ENCODE results near the gene ZNF629. TPM values are rescaled to one million over a fixed set of nuclear protein-coding genes. Genes with fewer than 3 reads are reported as not detected.
A peak's percentile ranks its signal among the peaks of the same experiment; 100 is the strongest.

Gene ZNF629
- total and polyA plus RNA-seq, 2 experiments from 2014 or later, result 7.7 to 15.6 TPM

- H3K27ac ChIP-seq, result no peak overlapping the region
- H3K4me1 ChIP-seq (ENCODE audit: insufficient read depth), result peaks cover 7% of the 10 kb centered on the region
- TF ChIP-seq EZH2 (IDR thresholded peaks at IDR 0.05; ENCODE audit: borderline replicate concordance) (no peak), CTCF (IDR thresholded peaks at IDR 0.05; ENCODE audit: poor library complexity) (no peak), EZH2phosphoT487 (IDR thresholded peaks at IDR 0.05; ENCODE audit: low read depth, severe bottlenecking, unreplicated experiment) (no peak)
- H3K9me2 ChIP-seq (replicated peaks; ENCODE audit: insufficient read depth), result no peaks in the 10 kb centered on the region
- no peaks in the 10 kb centered on the region for H4K20me1 ChIP-seq (ENCODE audit: insufficient read depth, poor library complexity, severe bottlenecking)
- no peaks in the 10 kb centered on the region for H3K36me3 ChIP-seq (replicated peaks; ENCODE audit: insufficient read depth, low read depth)
- no peak overlapping the region for H3K4me3 ChIP-seq
- H3K27me3 ChIP-seq, result no peaks in the 10 kb centered on the region
- WGBS (ENCODE audit: low lambda C conversion rate, missing lambda C conversion rate), result 100% methylated on average over 5 of the region's 5 CpGs
- no peak overlapping the region for H3K4me2 ChIP-seq
- no peak overlapping the region for H2AFZ ChIP-seq
- peaks cover 2% of the 10 kb centered on the region for H3K79me2 ChIP-seq
- no peaks in the 10 kb centered on the region for H3K9me3 ChIP-seq (ENCODE audit: low read depth)
- DNase-seq (ENCODE audit: low spot score), result no peak
These were observed 21.1 kb upstream of the ZNF629 start for GRCh38 chr16:30808146-30808545.

GRCh38 chr16:30805370-30806169 is 18.6 kb upstream of the ZNF629 start:
- TF ChIP-seq EZH2phosphoT487 (IDR thresholded peaks at IDR 0.05; ENCODE audit: low read depth, severe bottlenecking, unreplicated experiment) (no peak), CTCF (IDR thresholded peaks at IDR 0.05; ENCODE audit: poor library complexity) (no peak), EZH2 (IDR thresholded peaks at IDR 0.05; ENCODE audit: borderline replicate concordance) (no peak)
- no peaks in the 10 kb centered on the region for H3K27me3 ChIP-seq
- peak overlapping the region; percentile 96 for H3K27ac ChIP-seq
- peak; percentile 93 for DNase-seq (ENCODE audit: low spot score)
- H3K79me2 ChIP-seq, result peaks cover 2% of the 10 kb centered on the region
- H3K4me2 ChIP-seq, result peak overlapping the region; percentile 92
- H3K9me2 ChIP-seq (replicated peaks; ENCODE audit: insufficient read depth), result no peaks in the 10 kb centered on the region
- H3K36me3 ChIP-seq (replicated peaks; ENCODE audit: insufficient read depth, low read depth), result no peaks in the 10 kb centered on the region
- H4K20me1 ChIP-seq (ENCODE audit: insufficient read depth, poor library complexity, severe bottlenecking), result no peaks in the 10 kb centered on the region
- H2AFZ ChIP-seq, result peak overlapping the region; percentile 97
- WGBS (ENCODE audit: low lambda C conversion rate, missing lambda C conversion rate), result 2% methylated on average over 61 of the region's 62 CpGs
- peak overlapping the region; percentile 97 for H3K4me3 ChIP-seq
- no peaks in the 10 kb centered on the region for H3K9me3 ChIP-seq (ENCODE audit: low read depth)
- H3K4me1 ChIP-seq (ENCODE audit: insufficient read depth), result peaks cover 7% of the 10 kb centered on the region

GRCh38 chr16:30805056-30805369 is 18.0 kb upstream of the ZNF629 start:
- H3K4me2 ChIP-seq, result peak overlapping the region; percentile 92
- no peaks in the 10 kb centered on the region for H3K9me2 ChIP-seq (replicated peaks; ENCODE audit: insufficient read depth)
- H3K27me3 ChIP-seq, result no peaks in the 10 kb centered on the region
- H4K20me1 ChIP-seq (ENCODE audit: insufficient read depth, poor library complexity, severe bottlenecking), result no peaks in the 10 kb centered on the region
- H3K79me2 ChIP-seq, result peaks cover 2% of the 10 kb centered on the region
- peak overlapping the region; percentile 51 for H3K4me3 ChIP-seq
- H2AFZ ChIP-seq, result peak overlapping the region; percentile 97
- H3K9me3 ChIP-seq (ENCODE audit: low read depth), result no peaks in the 10 kb centered on the region
- no peak for TF ChIP-seq CTCF (IDR thresholded peaks at IDR 0.05; ENCODE audit: poor library complexity)
- no peak for TF ChIP-seq EZH2phosphoT487 (IDR thresholded peaks at IDR 0.05; ENCODE audit: low read depth, severe bottlenecking, unreplicated experiment)
- no peak for TF ChIP-seq EZH2 (IDR thresholded peaks at IDR 0.05; ENCODE audit: borderline replicate concordance)
- WGBS (ENCODE audit: low lambda C conversion rate, missing lambda C conversion rate), result 58% methylated on average over 8 of the region's 8 CpGs
- H3K36me3 ChIP-seq (replicated peaks; ENCODE audit: insufficient read depth, low read depth), result no peaks in the 10 kb centered on the region
- DNase-seq (ENCODE audit: low spot score), result no peak
- H3K27ac ChIP-seq, result peak overlapping the region; percentile 96
- peaks cover 7% of the 10 kb centered on the region for H3K4me1 ChIP-seq (ENCODE audit: insufficient read depth)
